ENCODE data around the gene ACTG1. TPM values are rescaled to one million over a fixed set of nuclear protein-coding genes. Genes with fewer than 3 reads are reported as not detected.

Gene ACTG1
- total RNA-seq, 2 experiments from 2014 or later, result 2,707 to 2,894 TPM

DNA sequence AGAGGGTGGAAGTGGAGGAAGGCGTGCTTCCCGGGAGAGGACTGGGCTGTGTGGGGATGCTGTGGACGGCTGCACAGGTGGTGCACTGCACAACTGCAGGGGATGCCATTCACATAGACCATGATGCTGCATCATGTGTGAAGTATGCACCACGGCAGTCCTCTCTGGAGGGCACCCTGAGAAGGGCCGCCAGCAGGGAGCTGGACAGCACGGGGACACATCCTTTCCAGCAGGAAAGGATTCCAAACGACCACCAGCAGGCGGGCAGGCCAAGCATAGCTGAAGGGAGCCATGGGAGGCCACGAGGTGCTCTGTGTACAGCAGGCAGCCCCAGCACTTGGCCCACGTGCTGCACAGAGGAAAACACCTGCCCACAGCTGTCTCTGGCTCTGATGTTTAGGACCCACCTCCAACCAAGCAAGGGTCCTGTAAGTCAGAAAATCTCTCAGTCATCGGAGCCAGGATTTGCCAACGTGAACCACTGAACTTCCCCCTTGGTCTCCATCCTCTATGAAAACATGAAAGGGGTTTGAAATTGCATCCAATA is 10.1 kb downstream of the ACTG1 start:
- POLR2A ChIA-PET, result interaction anchor here (0.6 kb wide), 1 partner anchor 125 kb away, joined by 3 read pairs; no protein-coding TSS in a partner anchor
- BruUV-seq (replicated peaks), result no TSS peak

DNA sequence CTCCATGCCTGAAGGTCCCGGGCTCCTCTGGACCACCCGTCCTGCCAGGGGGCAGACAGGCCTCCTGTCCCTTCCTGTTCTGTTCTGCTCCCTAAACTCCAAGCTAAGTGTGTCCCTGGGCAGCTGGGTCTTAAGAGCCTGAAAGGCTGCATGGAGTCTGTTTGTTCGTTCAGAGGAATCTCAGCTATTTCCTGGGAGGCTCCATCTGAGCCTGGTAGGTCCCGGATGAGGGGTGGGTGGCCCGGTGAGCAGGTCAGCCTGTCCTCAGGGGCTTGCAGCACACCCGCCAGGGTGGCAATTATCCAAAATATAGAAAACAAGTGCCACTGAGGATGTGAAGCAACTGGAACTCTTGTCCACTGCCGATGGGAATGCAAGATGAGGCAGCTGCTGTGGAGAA is 12.6 kb downstream of the ACTG1 start:
- intact Hi-C loops (cut with micrococcal nuclease; ENCODE audit: unreplicated experiment), result no loop called here
- no peaks in the 10 kb centered on the region for H3K9me3 ChIP-seq (ENCODE audit: low read length)
- ChIA-PET POLR2A (interaction anchor here (0.6 to 0.7 kb wide), 2 partner anchors 879 to 1815 kb away, joined by 3 to 4 read pairs; no protein-coding TSS in a partner anchor), CTCF (ENCODE audit: unreplicated experiment) (interaction anchor here (0.5 kb wide), 1 partner anchor 222 kb away, joined by 3 read pairs; no protein-coding TSS in a partner anchor)
- H3K9me2 ChIP-seq (ENCODE audit: insufficient read depth, low read length), result no peaks in the 10 kb centered on the region
- no peaks in the 10 kb centered on the region for H3K36me3 ChIP-seq (ENCODE audit: insufficient read depth, low read length)
- H3K79me2 ChIP-seq (ENCODE audit: insufficient read depth, low read depth, low read length), result no peaks in the 10 kb centered on the region
- BruUV-seq (replicated peaks), result no TSS peak
- no peak overlapping the region for H2AFZ ChIP-seq (ENCODE audit: low read length)
- no peak for TF ChIP-seq EZH2phosphoT487 (IDR thresholded peaks at IDR 0.05; ENCODE audit: borderline replicate concordance, low read depth, low read length)
- TF ChIP-seq, protein P1, sequence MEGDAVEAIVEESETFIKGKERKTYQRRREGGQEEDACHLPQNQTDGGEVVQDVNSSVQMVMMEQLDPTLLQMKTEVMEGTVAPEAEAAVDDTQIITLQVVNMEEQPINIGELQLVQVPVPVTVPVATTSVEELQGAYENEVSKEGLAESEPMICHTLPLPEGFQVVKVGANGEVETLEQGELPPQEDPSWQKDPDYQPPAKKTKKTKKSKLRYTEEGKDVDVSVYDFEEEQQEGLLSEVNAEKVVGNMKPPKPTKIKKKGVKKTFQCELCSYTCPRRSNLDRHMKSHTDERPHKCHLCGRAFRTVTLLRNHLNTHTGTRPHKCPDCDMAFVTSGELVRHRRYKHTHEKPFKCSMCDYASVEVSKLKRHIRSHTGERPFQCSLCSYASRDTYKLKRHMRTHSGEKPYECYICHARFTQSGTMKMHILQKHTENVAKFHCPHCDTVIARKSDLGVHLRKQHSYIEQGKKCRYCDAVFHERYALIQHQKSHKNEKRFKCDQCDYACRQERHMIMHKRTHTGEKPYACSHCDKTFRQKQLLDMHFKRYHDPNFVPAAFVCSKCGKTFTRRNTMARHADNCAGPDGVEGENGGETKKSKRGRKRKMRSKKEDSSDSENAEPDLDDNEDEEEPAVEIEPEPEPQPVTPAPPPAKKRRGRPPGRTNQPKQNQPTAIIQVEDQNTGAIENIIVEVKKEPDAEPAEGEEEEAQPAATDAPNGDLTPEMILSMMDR (conservative IDR thresholded peaks at IDR 0.05; ENCODE audit: low read length), result no peak
- H3K4me2 ChIP-seq (ENCODE audit: low read length), result no peak overlapping the region
- no peak overlapping the region for H3K27ac ChIP-seq (ENCODE audit: low read depth, low read length, poor library complexity, severe bottlenecking)
- peaks cover 3% of the 10 kb centered on the region for H3K4me1 ChIP-seq (ENCODE audit: insufficient read depth, low read length, poor library complexity, severe bottlenecking)
- no peak overlapping the region for H3K4me3 ChIP-seq (ENCODE audit: low read depth, low read length, poor library complexity, severe bottlenecking)
- H4K20me1 ChIP-seq (ENCODE audit: insufficient read depth, low read length), result no peaks in the 10 kb centered on the region
- no peak for DNase-seq (ENCODE audit: low spot score)

More for the DNA sequence above, 10.1 kb downstream of the ACTG1 start:
- H3K27ac ChIP-seq (ENCODE audit: low read depth, low read length, poor library complexity, severe bottlenecking), result no peak overlapping the region
- H3K4me1 ChIP-seq (ENCODE audit: insufficient read depth, low read length, poor library complexity, severe bottlenecking), result no peaks in the 10 kb centered on the region
- H3K4me3 ChIP-seq (ENCODE audit: low read depth, low read length, poor library complexity, severe bottlenecking), result no peak overlapping the region
- no peak overlapping the region for H3K4me2 ChIP-seq (ENCODE audit: low read length)
- no peaks in the 10 kb centered on the region for H3K9me3 ChIP-seq (ENCODE audit: low read length)
- no peaks in the 10 kb centered on the region for H4K20me1 ChIP-seq (ENCODE audit: insufficient read depth, low read length)
- CTCF ChIA-PET (ENCODE audit: unreplicated experiment), result no interaction called here
- no peaks in the 10 kb centered on the region for H3K9me2 ChIP-seq (ENCODE audit: insufficient read depth, low read length)
- DNase-seq (ENCODE audit: low spot score), result no peak
- H2AFZ ChIP-seq (ENCODE audit: low read length), result no peak overlapping the region
- TF ChIP-seq, protein P1 (conservative IDR thresholded peaks at IDR 0.05; ENCODE audit: low read length), result no peak
- no peaks in the 10 kb centered on the region for H3K79me2 ChIP-seq (ENCODE audit: insufficient read depth, low read depth, low read length)
- intact Hi-C loops (cut with micrococcal nuclease; ENCODE audit: unreplicated experiment), result no loop called here
- no peaks in the 10 kb centered on the region for H3K36me3 ChIP-seq (ENCODE audit: insufficient read depth, low read length)

DNA sequence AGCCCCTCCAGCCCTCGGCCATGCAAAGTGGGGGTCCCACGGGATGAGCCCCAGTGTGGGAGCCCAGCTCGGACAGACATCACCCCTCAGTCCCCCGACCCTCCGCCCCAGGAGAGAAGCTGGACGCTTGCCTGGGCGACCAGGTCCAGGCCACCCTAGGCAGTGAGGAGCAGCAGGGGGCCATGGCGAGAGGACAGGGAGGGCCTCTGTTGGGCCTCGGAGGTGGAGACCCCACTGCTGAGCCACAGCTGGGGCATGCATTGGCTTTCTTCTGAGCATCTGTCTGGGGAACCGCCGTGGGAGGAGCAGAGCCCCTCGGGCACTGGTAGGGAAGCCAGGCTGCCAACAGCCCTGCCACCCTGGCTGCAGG is 13.0 kb downstream of the ACTG1 start:
- Histone ChIP-seq H3K79me2 (ENCODE audit: insufficient read depth, low read depth, low read length) (no peaks in the 10 kb centered on the region), H4K20me1 (ENCODE audit: insufficient read depth, low read length) (no peaks in the 10 kb centered on the region), H3K9me2 (ENCODE audit: insufficient read depth, low read length) (no peaks in the 10 kb centered on the region), H3K36me3 (ENCODE audit: insufficient read depth, low read length) (no peaks in the 10 kb centered on the region), H3K9me3 (ENCODE audit: low read length) (no peaks in the 10 kb centered on the region), H3K4me2 (ENCODE audit: low read length) (no peak overlapping the region), H3K4me3 (ENCODE audit: low read depth, low read length, poor library complexity, severe bottlenecking) (no peak overlapping the region), H3K27ac (ENCODE audit: low read depth, low read length, poor library complexity, severe bottlenecking) (no peak overlapping the region), H3K4me1 (ENCODE audit: insufficient read depth, low read length, poor library complexity, severe bottlenecking) (peaks cover 8% of the 10 kb centered on the region), H2AFZ (ENCODE audit: low read length) (no peak overlapping the region)
- intact Hi-C loops (cut with micrococcal nuclease; ENCODE audit: unreplicated experiment), result no loop called here
- CTCF ChIA-PET (ENCODE audit: unreplicated experiment), result no interaction called here
- TF ChIP-seq EZH2phosphoT487 (IDR thresholded peaks at IDR 0.05; ENCODE audit: borderline replicate concordance, low read depth, low read length), result no peak
- no peak for DNase-seq (ENCODE audit: low spot score)
- POLR2A ChIA-PET, result interaction anchor here (0.6 kb wide), 1 partner anchor 879 kb away, joined by 3 read pairs; no protein-coding TSS in a partner anchor
- BruUV-seq (replicated peaks), result no TSS peak
